ENCODE data around the gene TEN1. TPM values are rescaled to one million over a fixed set of nuclear protein-coding genes. Genes with fewer than 3 reads are reported as not detected.

Gene TEN1
- total and polyA plus RNA-seq, 2 donors (not counting 1 experiment from before 2014, with no cell fraction given) = 19.8 to 34.5 TPM

GRCh38 chr17:75991396-75991795 lies 12.4 kb downstream of the TEN1 start:
- peaks cover 0 to 3% of the 10 kb centered on the region in 2 experiments for H3K36me3 ChIP-seq (replicated peaks in 1 of 2; ENCODE audit: control extremely low read depth in 1 of 2, control insufficient read depth in 1 of 2, extremely low read depth in 1 of 2, insufficient read depth in 2 of 2, low read length in 1 of 2)
- TF ChIP-seq EZH2 (IDR thresholded peaks at IDR 0.05; ENCODE audit: borderline replicate concordance, insufficient read depth, low read depth, low read length, poor library complexity, severe bottlenecking) = no peak
- no peak for TF ChIP-seq CTCF (IDR thresholded peaks at IDR 0.05)
- no peaks in the 10 kb centered on the region for H3K27me3 ChIP-seq (replicated peaks in 1 of 4; ENCODE audit: control extremely low read depth in 1 of 4, control insufficient read depth in 3 of 4, insufficient read depth in 4 of 4, low read length in 3 of 4)
- intact Hi-C loops (cut with micrococcal nuclease) = no loop called here
- H3K27ac Mint-ChIP-seq = peak overlapping the region; percentile 37
- no peak for ATAC-seq (ENCODE audit: low read depth)
- ChIA-PET POLR2A (interaction anchor here (0.7 to 2.3 kb wide), 3 partner anchors 9 to 201 kb away, joined by 6 to 10 read pairs (median 9); partner anchors contain the start of genes ACOX1 and TEN1), CTCF (interaction anchor here (1.2 to 2.5 kb wide), 4 partner anchors 9 to 23 kb away, joined by 3 to 8 read pairs (median 5); partner anchors contain the start of gene CDK3)
- DNase-seq = no peak
- WGBS (ENCODE audit: insufficient coverage) = over 99% methylated on average over 9 of the region's 9 CpGs
- H3K4me3 ChIP-seq (ENCODE audit: control extremely low read depth in 1 of 5, extremely low read depth in 1 of 5, insufficient read depth in 1 of 5, low read depth in 2 of 5, low read length in 4 of 5) = no peak overlapping the region
- no peaks in the 10 kb centered on the region for H3K27me3 Mint-ChIP-seq
- H3K4me1 Mint-ChIP-seq = peaks cover 7% of the 10 kb centered on the region
- no peaks in the 10 kb centered on the region for H3K9me3 ChIP-seq (ENCODE audit: control extremely low read depth in 1 of 3, control insufficient read depth in 2 of 3, insufficient read depth in 1 of 3, low read length in 2 of 3)
- H3K9ac ChIP-seq (ENCODE audit: low read length) = no peak overlapping the region
- H3K27ac ChIP-seq (ENCODE audit: low read length in 2 of 2) = no peak overlapping the region
- H4K20me1 ChIP-seq (ENCODE audit: control insufficient read depth, insufficient read depth, low read length, poor library complexity, severe bottlenecking) = no peaks in the 10 kb centered on the region
- H3K4me1 ChIP-seq (ENCODE audit: control insufficient read depth in 2 of 2, insufficient read depth in 2 of 2, low read length in 2 of 2) = peaks cover 0 to 12% of the 10 kb centered on the region in 2 donors
- H3K9me3 Mint-ChIP-seq (ENCODE audit: insufficient read depth) = no peaks in the 10 kb centered on the region
- H3K4me3 Mint-ChIP-seq = no peak overlapping the region
- no peak overlapping the region for H3K4me2 ChIP-seq (replicated peaks; ENCODE audit: low read depth, low read length, poor library complexity, severe bottlenecking)
- H2AFZ ChIP-seq (ENCODE audit: insufficient read depth, low read depth, low read length, poor library complexity, severe bottlenecking) = no peak overlapping the region
- no peaks in the 10 kb centered on the region for H3K79me2 ChIP-seq (ENCODE audit: control insufficient read depth, insufficient read depth, low read length)

GRCh38 chr17:75994802-75995370 lies 15.8 kb downstream of the TEN1 start:
- ATAC-seq (ENCODE audit: low read depth) (no peak), DNase-seq (no peak)
- CTCF ChIA-PET = interaction anchor here (1.7 kb wide), 1 partner anchor 126 kb away, joined by 3 read pairs; no protein-coding TSS in a partner anchor
- Histone ChIP-seq H2AFZ (ENCODE audit: insufficient read depth, low read depth, low read length, poor library complexity, severe bottlenecking) (no peak overlapping the region), H3K27ac (ENCODE audit: low read length in 2 of 2) (no peak overlapping the region), H3K36me3 (replicated peaks in 1 of 2; ENCODE audit: control extremely low read depth in 1 of 2, control insufficient read depth in 1 of 2, extremely low read depth in 1 of 2, insufficient read depth in 2 of 2, low read length in 1 of 2) (peaks cover 0 to 5% of the 10 kb centered on the region in 2 experiments), H3K4me3 (ENCODE audit: control extremely low read depth in 1 of 5, extremely low read depth in 1 of 5, insufficient read depth in 1 of 5, low read depth in 2 of 5, low read length in 4 of 5) (no peak overlapping the region), H4K20me1 (ENCODE audit: control insufficient read depth, insufficient read depth, low read length, poor library complexity, severe bottlenecking) (no peaks in the 10 kb centered on the region), H3K9me3 (ENCODE audit: control extremely low read depth in 1 of 3, control insufficient read depth in 2 of 3, insufficient read depth in 1 of 3, low read length in 2 of 3) (no peaks in the 10 kb centered on the region), H3K4me2 (replicated peaks; ENCODE audit: low read depth, low read length, poor library complexity, severe bottlenecking) (no peak overlapping the region), H3K9ac (ENCODE audit: low read length) (no peak overlapping the region), H3K4me1 (ENCODE audit: control insufficient read depth in 2 of 2, insufficient read depth in 2 of 2, low read length in 2 of 2) (peaks cover 9 to 25% of the 10 kb centered on the region in 2 donors), H3K27me3 (replicated peaks in 1 of 4; ENCODE audit: control extremely low read depth in 1 of 4, control insufficient read depth in 3 of 4, insufficient read depth in 4 of 4, low read length in 3 of 4) (no peaks in the 10 kb centered on the region), H3K79me2 (ENCODE audit: control insufficient read depth, insufficient read depth, low read length) (no peaks in the 10 kb centered on the region)
- TF ChIP-seq CTCF (IDR thresholded peaks at IDR 0.05) (no peak), EZH2 (IDR thresholded peaks at IDR 0.05; ENCODE audit: borderline replicate concordance, insufficient read depth, low read depth, low read length, poor library complexity, severe bottlenecking) (no peak)
- H3K9me3 Mint-ChIP-seq (ENCODE audit: insufficient read depth) = no peaks in the 10 kb centered on the region
- POLR2A ChIA-PET = no interaction called here
- 97% methylated on average over 4 of the region's 5 CpGs for WGBS (ENCODE audit: insufficient coverage)
- intact Hi-C loops (cut with micrococcal nuclease) = no loop called here
- H3K27ac Mint-ChIP-seq = no peak overlapping the region
- H3K4me1 Mint-ChIP-seq = peaks cover 18% of the 10 kb centered on the region
- no peak overlapping the region for H3K4me3 Mint-ChIP-seq
- no peaks in the 10 kb centered on the region for H3K27me3 Mint-ChIP-seq
